SU-DHL-6 (cell line): Measurements from ENCODE around the gene SACM1L.
"Not testable (repeated sequence)": the region's sequence is repeated elsewhere in the genome, so short reads cannot be mapped to it uniquely, and the experiment has no call there.

Experiments
- H2AFZ ChIP-seq: fragments of 200-600 bp; sonication (generic); 2 replicates; pipeline ENCODE4 v1.6.1; 2014; ENCODE audit warnings: low read depth, mild to moderate bottlenecking, moderate library complexity, mixed read lengths, antibody characterized with exemption, low read length; ENCODE audit not compliant: severe bottlenecking
- H3F3A ChIP-seq: fragments of 200-600 bp; shearing (Covaris generic); 2 replicates; pipeline ENCODE4 v1.6.0; 2016; ENCODE audit warnings: antibody characterized with exemption, mild to moderate bottlenecking; ENCODE audit not compliant: insufficient read depth
- H3K27ac ChIP-seq: fragments of 200-600 bp; sonication (generic); 2 replicates; pipeline ENCODE4 v1.5.1; 2016; ENCODE audit warnings: low read depth, mild to moderate bottlenecking, low read length, moderate library complexity, mixed read lengths
- H3K27me3 ChIP-seq: fragments of 200-600 bp; sonication (generic), shearing (Covaris generic); 2 replicates; pipeline ENCODE4 v1.6.0; 2014; ENCODE audit warnings: mild to moderate bottlenecking, low read length
- H3K36me3 ChIP-seq: fragments of 200-600 bp; sonication (generic); 2 replicates; pipeline ENCODE4 v1.6.1; 2014; ENCODE audit warnings: mild to moderate bottlenecking, low read length, mixed read lengths
- H3K4me2 ChIP-seq: fragments of 300-600, 200-600 bp; shearing (Covaris generic), sonication (generic); 2 replicates; pipeline ENCODE4 v1.6.0; 2014; ENCODE audit warnings: low read length, low read depth, mild to moderate bottlenecking; ENCODE audit not compliant: poor library complexity, severe bottlenecking
- H3K4me3 ChIP-seq: fragments of 200-600 bp; sonication (generic); 2 replicates; pipeline ENCODE4 v1.5.1; 2014; ENCODE audit warnings: antibody characterized with exemption, low read length, mild to moderate bottlenecking, mixed read lengths; ENCODE audit not compliant: insufficient read depth, poor library complexity, severe bottlenecking
- H3K79me2 ChIP-seq: fragments of 200-600 bp; sonication (generic); 2 replicates; pipeline ENCODE4 v1.6.1; 2014; ENCODE audit warnings: mild to moderate bottlenecking, low read length, moderate library complexity; ENCODE audit not compliant: insufficient read depth
- H3K9ac ChIP-seq: fragments of 200-600 bp; sonication (generic); 2 replicates; pipeline ENCODE4 v1.7.0; 2014; ENCODE audit warnings: mild to moderate bottlenecking, low read length
- H3K9me2 ChIP-seq: fragments of 200-600 bp; sonication (generic); replicated peaks from 2 replicates; pipeline ENCODE4 v1.6.1; 2014; ENCODE audit warnings: low read length; ENCODE audit not compliant: insufficient read depth
- H3K9me3 ChIP-seq: fragments of 200-600 bp; sonication (generic); 2 replicates; pipeline ENCODE4 v1.6.1; 2014; ENCODE audit warnings: low read length, mixed read lengths; ENCODE audit not compliant: insufficient read depth
- H4K20me1 ChIP-seq: fragments of 200-600 bp; sonication (generic); 2 replicates; pipeline ENCODE4 v1.6.1; 2014; ENCODE audit warnings: low read depth, mild to moderate bottlenecking, antibody characterized with exemption, low read length, moderate library complexity, mixed read lengths
- EZH2phosphoT487 ChIP-seq: fragments of 200-600 bp; sonication (generic), shearing (Covaris generic); conservative IDR thresholded peaks from 2 replicates; pipeline ENCODE4 v1.6.1; 2018; ENCODE audit warnings: mild to moderate bottlenecking, antibody characterized with exemption, low read length, moderate library complexity, mixed read lengths
- TF ChIP-seq, protein P1 (sequence below): fragments of 200-600 bp; sonication (generic); IDR thresholded peaks from one replicate; pipeline ENCODE4 v1.5.1; 2017; ENCODE audit warnings: antibody characterized with exemption, mild to moderate bottlenecking, low read length, moderate library complexity; ENCODE audit not compliant: insufficient read depth, poor library complexity, severe bottlenecking

Gene SACM1L

DNA sequence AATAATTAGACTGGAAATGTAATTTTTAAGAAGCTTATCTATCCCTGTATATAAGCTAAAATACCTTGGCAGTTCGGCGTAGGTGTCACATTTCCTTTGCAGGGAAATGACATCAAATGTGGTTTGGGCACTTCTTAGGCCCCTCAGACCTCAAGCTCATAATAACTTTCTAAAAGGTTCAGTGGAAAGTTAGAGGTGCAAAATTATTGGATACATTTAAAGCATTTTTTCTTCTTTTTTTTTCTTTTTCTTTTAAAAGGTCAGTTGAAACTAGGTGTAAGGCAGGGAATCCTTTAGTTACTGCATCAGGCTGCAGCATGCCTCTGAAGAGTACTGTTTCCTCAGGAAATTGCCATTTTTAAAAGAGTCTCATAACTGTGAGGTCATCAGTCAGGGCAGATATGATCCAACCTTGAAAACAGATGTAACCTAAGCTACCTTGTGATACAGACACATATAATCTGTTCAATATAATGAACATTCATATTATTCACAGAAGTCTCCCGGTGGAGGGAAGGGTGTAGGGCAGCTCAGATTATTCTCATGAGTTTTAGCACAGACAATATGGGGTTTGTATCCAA lies 4.8 kb downstream of the SACM1L start:
- Histone ChIP-seq H3K79me2 (peaks cover 87% of the 10 kb centered on the region), H3K36me3 (no peaks in the 10 kb centered on the region), H3F3A (peaks cover 6% of the 10 kb centered on the region; the same call in 1 of the 2 replicates), H3K9ac (no peak overlapping the region), H3K9me3 (no peaks in the 10 kb centered on the region), H4K20me1 (no peaks in the 10 kb centered on the region), H3K27ac (no peak overlapping the region), H2AFZ (no peak overlapping the region), H3K4me2 (peak overlapping the region; percentile 8), H3K4me3 (no peak overlapping the region), H3K27me3 (no peaks in the 10 kb centered on the region), H3K9me2 (no peaks in the 10 kb centered on the region)
- TF ChIP-seq, protein P1, sequence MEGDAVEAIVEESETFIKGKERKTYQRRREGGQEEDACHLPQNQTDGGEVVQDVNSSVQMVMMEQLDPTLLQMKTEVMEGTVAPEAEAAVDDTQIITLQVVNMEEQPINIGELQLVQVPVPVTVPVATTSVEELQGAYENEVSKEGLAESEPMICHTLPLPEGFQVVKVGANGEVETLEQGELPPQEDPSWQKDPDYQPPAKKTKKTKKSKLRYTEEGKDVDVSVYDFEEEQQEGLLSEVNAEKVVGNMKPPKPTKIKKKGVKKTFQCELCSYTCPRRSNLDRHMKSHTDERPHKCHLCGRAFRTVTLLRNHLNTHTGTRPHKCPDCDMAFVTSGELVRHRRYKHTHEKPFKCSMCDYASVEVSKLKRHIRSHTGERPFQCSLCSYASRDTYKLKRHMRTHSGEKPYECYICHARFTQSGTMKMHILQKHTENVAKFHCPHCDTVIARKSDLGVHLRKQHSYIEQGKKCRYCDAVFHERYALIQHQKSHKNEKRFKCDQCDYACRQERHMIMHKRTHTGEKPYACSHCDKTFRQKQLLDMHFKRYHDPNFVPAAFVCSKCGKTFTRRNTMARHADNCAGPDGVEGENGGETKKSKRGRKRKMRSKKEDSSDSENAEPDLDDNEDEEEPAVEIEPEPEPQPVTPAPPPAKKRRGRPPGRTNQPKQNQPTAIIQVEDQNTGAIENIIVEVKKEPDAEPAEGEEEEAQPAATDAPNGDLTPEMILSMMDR, result no peak
- no peak for TF ChIP-seq EZH2phosphoT487

DNA sequence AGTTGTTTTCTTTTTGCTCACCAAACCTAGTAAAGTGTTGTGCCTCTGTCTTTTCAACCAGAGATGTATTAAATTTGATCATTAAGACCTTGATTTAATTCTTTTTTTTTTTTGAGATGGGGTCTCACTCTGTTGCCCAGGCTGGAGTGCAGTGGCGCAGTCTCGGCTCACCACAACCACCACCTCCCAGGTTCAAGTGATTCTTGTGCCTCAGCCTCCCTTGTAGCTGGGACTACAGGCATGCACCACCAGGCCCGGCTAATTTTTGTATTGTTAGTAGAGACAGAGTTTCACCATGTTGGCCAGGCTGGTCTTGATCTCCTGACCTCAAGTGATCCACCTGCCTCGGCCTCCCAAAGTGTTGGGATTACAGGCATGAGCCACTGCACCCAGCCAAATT lies 6.0 kb downstream of the SACM1L start:
- H4K20me1 ChIP-seq, H3F3A ChIP-seq, H3K4me2 ChIP-seq, H3K9me2 ChIP-seq, H3K9ac ChIP-seq, H3K27ac ChIP-seq, H3K4me3 ChIP-seq, H3K36me3 ChIP-seq, H2AFZ ChIP-seq, H3K9me3 ChIP-seq, H3K27me3 ChIP-seq: not testable (repeated sequence)
- H3K79me2 ChIP-seq, result peaks cover 87% of the 10 kb centered on the region

DNA sequence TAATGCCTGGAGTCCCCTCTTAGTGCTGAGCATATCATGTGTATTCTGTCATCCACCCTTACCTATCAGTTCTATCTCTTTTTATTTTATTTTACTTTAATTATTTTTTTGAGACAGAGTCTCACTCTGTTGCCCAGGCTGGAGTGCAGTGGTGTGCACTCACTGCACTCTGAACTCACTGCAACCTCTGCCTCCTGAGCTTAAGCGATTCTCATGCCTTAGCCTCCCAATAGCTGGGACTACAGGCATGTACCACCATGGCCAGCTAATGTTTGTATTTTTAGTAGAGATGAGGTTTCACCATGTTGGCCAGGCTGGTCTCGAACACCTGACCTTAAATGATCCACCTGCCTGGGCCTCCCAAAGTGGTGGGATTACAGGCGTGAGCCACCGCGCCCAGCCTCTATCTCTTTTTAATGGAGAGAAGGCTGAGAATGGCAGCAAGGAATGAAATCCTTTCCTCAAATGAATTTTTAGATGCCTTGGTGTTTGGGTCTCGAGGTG lies 11.4 kb downstream of the SACM1L start:
- H3F3A ChIP-seq, result no peaks in the 10 kb centered on the region
- H3K36me3 ChIP-seq, result peaks cover 18% of the 10 kb centered on the region; the same call in 1 of the 2 replicates
- H3K9ac ChIP-seq, result no peak overlapping the region
- H3K4me3 ChIP-seq, result no peak overlapping the region
- H3K9me2 ChIP-seq, result no peaks in the 10 kb centered on the region
- no peak overlapping the region for H2AFZ ChIP-seq
- no peaks in the 10 kb centered on the region for H4K20me1 ChIP-seq
- no peak overlapping the region for H3K27ac ChIP-seq
- H3K4me2 ChIP-seq, result no peak overlapping the region
- no peaks in the 10 kb centered on the region for H3K9me3 ChIP-seq
- H3K79me2 ChIP-seq, result peaks cover 59% of the 10 kb centered on the region
- TF ChIP-seq EZH2phosphoT487, result no peak
- TF ChIP-seq, protein P1, result no peak
- H3K27me3 ChIP-seq, result no peaks in the 10 kb centered on the region

DNA sequence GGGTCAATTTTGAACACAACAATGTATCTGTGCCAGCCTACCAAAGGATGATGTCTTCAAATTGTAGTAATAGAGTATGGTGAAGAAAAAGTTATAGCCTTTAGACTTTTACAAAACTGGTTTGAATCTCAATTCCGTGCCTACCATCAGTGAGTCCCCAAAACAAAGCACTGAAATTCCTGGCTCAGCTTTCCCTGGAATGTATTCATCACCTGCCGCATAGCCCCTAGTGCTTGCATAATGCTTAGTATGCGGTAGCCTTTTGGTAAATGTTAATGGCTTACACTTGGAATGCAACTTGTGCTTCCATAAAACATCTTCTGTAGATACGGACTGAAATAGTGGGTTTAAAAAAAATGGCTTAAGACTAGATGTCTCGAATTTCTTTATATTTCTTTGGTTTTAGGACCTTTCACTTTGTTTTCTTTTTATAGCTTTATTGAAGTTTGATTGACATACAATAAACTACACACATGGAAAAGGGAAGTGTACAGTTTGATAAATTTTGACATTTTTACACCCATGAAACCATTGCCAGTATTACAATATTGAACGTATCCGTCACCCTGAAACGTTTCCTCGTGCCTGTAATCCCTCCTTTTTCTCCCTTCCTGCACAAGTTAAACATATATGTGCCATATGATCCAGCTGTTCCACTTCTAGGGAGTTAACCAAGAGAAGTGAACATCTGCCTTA lies 12.1 kb downstream of the SACM1L start:
- H3K9ac ChIP-seq, result no peak overlapping the region
- H3K9me2 ChIP-seq, result no peaks in the 10 kb centered on the region
- no peak overlapping the region for H2AFZ ChIP-seq
- H3K27ac ChIP-seq, result no peak overlapping the region
- peaks cover 52% of the 10 kb centered on the region for H3K79me2 ChIP-seq
- no peaks in the 10 kb centered on the region for H3F3A ChIP-seq
- H3K9me3 ChIP-seq, result no peaks in the 10 kb centered on the region
- no peaks in the 10 kb centered on the region for H3K27me3 ChIP-seq
- peaks cover 21% of the 10 kb centered on the region; the same call in 1 of the 2 replicates for H3K36me3 ChIP-seq
- no peaks in the 10 kb centered on the region for H4K20me1 ChIP-seq
- no peak for TF ChIP-seq EZH2phosphoT487
- TF ChIP-seq, protein P1, result no peak
- H3K4me3 ChIP-seq, result no peak overlapping the region
- H3K4me2 ChIP-seq, result no peak overlapping the region
